T-helper 2 cell treated with Interferon-gamma antibody and Interleukin-4, amounts not matched to agents 5 μg/mL and 100 μg/mL, for 36 hours (primary cell): ENCODE measurements around the gene PTPRCAP.

Experiments used
- DNase-seq: peaks from one replicate; pipeline ENCODE4 v3.0.0; 2021; ENCODE audit warnings: low spot score
- H3K27ac Mint-ChIP-seq: one replicate; pipeline ENCODE4 v1.8.0; 2021; ENCODE audit warnings: mild to moderate bottlenecking, mixed read lengths
- H3K27me3 Mint-ChIP-seq: one replicate; pipeline ENCODE4 v1.8.0; 2021; ENCODE audit warnings: low read depth, mixed read lengths
- H3K36me3 Mint-ChIP-seq: one replicate; pipeline ENCODE4 v1.8.0; 2021; ENCODE audit warnings: low read depth, mixed read lengths
- H3K4me1 Mint-ChIP-seq: one replicate; pipeline ENCODE4 v1.8.0; 2021; ENCODE audit warnings: low read depth, mixed read lengths
- H3K4me3 Mint-ChIP-seq: one replicate; pipeline ENCODE4 v1.8.0; 2022; ENCODE audit warnings: mild to moderate bottlenecking, moderate library complexity, mixed read lengths
- H3K9me3 Mint-ChIP-seq: one replicate; pipeline ENCODE4 v1.8.0; 2021; ENCODE audit warnings: mixed read lengths

PTPRCAP gene

DNA sequence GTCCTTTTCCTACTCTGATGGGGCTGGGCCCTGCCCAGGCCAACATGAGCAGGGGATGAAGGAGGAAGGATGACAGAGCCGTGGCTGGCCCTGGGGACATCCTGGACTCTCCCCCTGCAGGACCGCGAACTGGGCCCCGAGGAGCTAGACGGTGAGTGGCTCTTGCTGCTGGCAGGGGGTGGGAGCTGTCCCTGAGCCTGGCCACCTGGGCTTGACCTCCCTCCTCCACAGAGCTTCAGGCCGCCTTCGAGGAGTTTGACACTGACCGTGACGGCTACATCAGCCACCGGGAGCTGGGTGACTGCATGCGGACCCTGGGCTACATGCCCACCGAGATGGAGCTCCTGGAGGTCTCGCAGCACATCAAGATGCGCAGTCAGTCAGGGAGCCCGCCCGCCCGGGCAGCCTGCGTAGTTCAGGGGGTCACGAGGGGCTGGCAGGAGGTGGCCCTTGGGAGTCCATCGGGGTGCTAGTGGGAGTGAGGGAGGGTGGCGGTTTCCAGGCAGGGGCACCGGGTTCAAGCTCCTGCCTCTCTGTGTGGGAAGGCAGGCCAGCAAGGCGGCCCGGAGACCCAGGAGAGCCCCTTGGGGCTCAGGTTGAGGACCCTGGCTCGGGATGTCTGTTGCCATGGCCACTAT, 18.7 kb upstream of the PTPRCAP start:
- Mint-ChIP-seq H3K9me3 (no peaks in the 10 kb centered on the region), H3K27me3 (peaks cover 2% of the 10 kb centered on the region), H3K4me3 (no peak overlapping the region), H3K4me1 (peaks cover 3% of the 10 kb centered on the region), H3K36me3 (no peaks in the 10 kb centered on the region), H3K27ac (no peak overlapping the region)
- no peak for DNase-seq

DNA sequence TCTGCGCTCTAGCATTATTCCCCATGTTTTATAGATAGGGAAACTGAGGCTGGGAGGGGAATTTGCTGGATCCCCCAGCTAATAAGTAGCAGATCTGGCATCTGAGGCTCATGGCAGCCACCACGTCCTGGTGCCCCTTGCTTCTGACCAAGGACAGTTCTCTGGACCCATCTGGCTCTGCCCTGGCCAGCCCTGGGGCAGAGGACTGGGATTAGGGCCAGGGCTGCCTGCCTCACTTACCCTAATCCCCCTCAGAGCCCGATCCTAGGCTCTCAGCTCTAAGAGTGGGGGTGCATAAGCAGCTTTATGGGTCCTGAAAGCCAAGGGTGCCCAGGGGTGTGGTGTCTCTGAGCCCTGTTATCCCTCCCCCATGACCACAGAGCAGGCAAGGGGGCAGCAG, 17.6 kb upstream of the PTPRCAP start, which contains the start of gene CABP4:
CABP4 (plus strand) TSS at position 301 of the 400 bp plus-strand sequence; CDS start at position 371, 70 bp downstream.
- no peak for DNase-seq
- no peaks in the 10 kb centered on the region for H3K36me3 Mint-ChIP-seq
- no peaks in the 10 kb centered on the region for H3K9me3 Mint-ChIP-seq
- H3K4me3 Mint-ChIP-seq = no peak within 1 kb of the TSS
- H3K27me3 Mint-ChIP-seq = no peaks in the 10 kb centered on the region
- peaks cover 3% of the 10 kb centered on the region for H3K4me1 Mint-ChIP-seq
- no peak within 1 kb of the TSS for H3K27ac Mint-ChIP-seq

DNA sequence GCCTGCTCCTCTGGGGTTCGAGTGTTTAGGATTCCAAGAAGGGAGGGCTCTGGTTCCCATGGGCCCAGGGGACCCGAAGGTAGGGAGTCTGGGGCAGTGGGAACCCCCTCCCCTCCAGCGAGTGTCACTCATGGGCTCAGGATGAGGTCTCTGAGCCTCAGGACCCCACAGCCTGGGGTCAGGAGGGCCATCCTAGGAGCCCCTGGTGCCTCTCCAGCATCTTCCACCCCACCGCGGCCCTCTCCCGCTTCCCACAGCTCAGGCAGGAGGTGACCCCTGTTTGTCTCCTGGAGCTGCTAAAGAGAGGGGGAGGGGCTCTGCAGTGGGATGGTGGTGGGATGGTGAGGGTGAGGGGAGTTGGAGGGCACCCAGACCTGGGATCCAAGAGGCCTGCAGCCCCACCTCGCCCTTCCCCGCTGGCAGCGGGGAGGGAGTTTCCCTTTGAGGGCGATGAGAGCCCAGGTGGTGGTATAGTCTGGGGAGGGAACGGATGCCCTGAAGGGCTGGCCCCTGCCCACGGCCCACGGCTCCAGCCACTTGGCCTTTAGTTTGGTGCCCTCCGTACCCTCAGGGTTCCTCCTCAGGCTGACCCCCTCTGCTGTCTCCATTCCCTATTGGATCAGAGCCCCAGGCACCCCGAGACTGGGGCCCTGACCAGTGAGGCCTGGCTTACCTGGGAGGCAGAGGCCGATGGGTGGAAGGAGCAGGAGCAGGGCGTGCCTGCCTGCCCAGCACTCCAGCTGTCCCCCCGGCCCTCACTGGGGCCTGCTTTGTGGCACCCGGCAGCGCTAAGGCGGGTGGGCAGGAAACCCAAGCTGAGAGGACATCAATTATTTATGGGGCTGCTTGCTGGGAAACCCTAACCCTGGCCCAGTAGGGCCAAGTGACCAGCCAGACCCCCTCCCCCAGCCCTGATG, 16.6 kb upstream of the PTPRCAP start:
- Mint-ChIP-seq H3K9me3 (no peaks in the 10 kb centered on the region), H3K4me1 (peaks cover 5% of the 10 kb centered on the region), H3K27ac (no peak overlapping the region), H3K36me3 (no peaks in the 10 kb centered on the region), H3K4me3 (no peak overlapping the region), H3K27me3 (no peaks in the 10 kb centered on the region)
- no peak for DNase-seq

GRCh38 chr11:67452141-67452952, 14.9 kb upstream of the PTPRCAP start, which contains the start of gene GPR152:
Gene GPR152, minus strand, starts transcription at chr11:67452729. Its CDS starts 5 bp downstream, at chr11:67452724.
- H3K27me3 Mint-ChIP-seq = no peaks in the 10 kb centered on the region
- no peak for DNase-seq
- H3K4me1 Mint-ChIP-seq = peaks cover 12% of the 10 kb centered on the region
- H3K36me3 Mint-ChIP-seq = no peaks in the 10 kb centered on the region
- H3K27ac Mint-ChIP-seq = no peak within 1 kb of the TSS
- H3K4me3 Mint-ChIP-seq = no peak within 1 kb of the TSS
- H3K9me3 Mint-ChIP-seq = no peaks in the 10 kb centered on the region

GRCh38 chr11:67451658-67451976, 14.1 kb upstream of the PTPRCAP start:
- Mint-ChIP-seq H3K27ac (no peak overlapping the region), H3K4me3 (no peak overlapping the region), H3K36me3 (no peaks in the 10 kb centered on the region), H3K27me3 (no peaks in the 10 kb centered on the region), H3K4me1 (peaks cover 15% of the 10 kb centered on the region), H3K9me3 (no peaks in the 10 kb centered on the region)
- DNase-seq = no peak

GRCh38 chr11:67450796-67451657, 13.5 kb upstream of the PTPRCAP start:
- no peaks in the 10 kb centered on the region for H3K9me3 Mint-ChIP-seq
- no peaks in the 10 kb centered on the region for H3K27me3 Mint-ChIP-seq
- H3K4me3 Mint-ChIP-seq = no peak overlapping the region
- no peaks in the 10 kb centered on the region for H3K36me3 Mint-ChIP-seq
- DNase-seq = no peak
- H3K27ac Mint-ChIP-seq = no peak overlapping the region
- H3K4me1 Mint-ChIP-seq = peaks cover 18% of the 10 kb centered on the region

GRCh38 chr11:67449116-67449844, 11.8 kb upstream of the PTPRCAP start:
- no peaks in the 10 kb centered on the region for H3K27me3 Mint-ChIP-seq
- H3K9me3 Mint-ChIP-seq = no peaks in the 10 kb centered on the region
- no peaks in the 10 kb centered on the region for H3K36me3 Mint-ChIP-seq
- no peak overlapping the region for H3K4me3 Mint-ChIP-seq
- H3K4me1 Mint-ChIP-seq = peaks cover 36% of the 10 kb centered on the region
- no peak for DNase-seq
- peak overlapping the region; percentile 24 for H3K27ac Mint-ChIP-seq

GRCh38 chr11:67448220-67448609, 10.7 kb upstream of the PTPRCAP start:
- no peak overlapping the region for H3K4me3 Mint-ChIP-seq
- H3K27ac Mint-ChIP-seq = peak overlapping the region; percentile 45

DNA sequence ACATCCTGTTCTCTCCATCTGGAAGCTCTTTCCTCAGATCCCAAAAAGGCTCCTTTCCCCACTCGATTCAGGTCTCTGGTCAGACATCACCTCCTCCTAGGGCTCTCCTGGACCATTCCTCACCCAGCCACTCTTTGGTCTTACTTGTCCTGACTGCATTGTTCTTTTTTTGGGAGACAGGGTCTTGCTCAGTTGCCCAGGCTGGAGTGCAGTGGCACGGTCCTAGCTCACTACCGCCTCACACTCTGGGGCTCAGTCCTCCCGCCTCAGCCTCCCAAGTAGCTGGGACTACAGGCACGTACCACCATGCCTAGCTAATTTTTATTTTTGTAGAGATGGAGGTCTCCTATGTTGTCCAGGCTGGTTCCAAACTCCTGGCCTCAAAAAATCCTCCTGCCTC, 8.0 kb upstream of the PTPRCAP start:
- no peaks in the 10 kb centered on the region for H3K27me3 Mint-ChIP-seq
- peaks cover 4% of the 10 kb centered on the region for H3K36me3 Mint-ChIP-seq
- H3K27ac Mint-ChIP-seq = peak overlapping the region; percentile 91
- no peaks in the 10 kb centered on the region for H3K9me3 Mint-ChIP-seq
- DNase-seq = no peak
- H3K4me3 Mint-ChIP-seq = peak overlapping the region; percentile 78
- H3K4me1 Mint-ChIP-seq = peaks cover 47% of the 10 kb centered on the region

More at GRCh38 chr11:67448220-67448609, 10.7 kb upstream of the PTPRCAP start:
- Mint-ChIP-seq H3K27me3 (no peaks in the 10 kb centered on the region), H3K9me3 (no peaks in the 10 kb centered on the region), H3K36me3 (no peaks in the 10 kb centered on the region), H3K4me1 (peaks cover 37% of the 10 kb centered on the region)
- no peak for DNase-seq

GRCh38 chr11:67442504-67443404, 5.3 kb upstream of the PTPRCAP start:
- no peak for DNase-seq
- H3K4me1 Mint-ChIP-seq = peaks cover 54% of the 10 kb centered on the region
- no peaks in the 10 kb centered on the region for H3K27me3 Mint-ChIP-seq
- H3K27ac Mint-ChIP-seq = peak overlapping the region; percentile 84
- H3K36me3 Mint-ChIP-seq = peaks cover 18% of the 10 kb centered on the region
- H3K4me3 Mint-ChIP-seq = peak overlapping the region; percentile 75
- H3K9me3 Mint-ChIP-seq = no peaks in the 10 kb centered on the region

DNA sequence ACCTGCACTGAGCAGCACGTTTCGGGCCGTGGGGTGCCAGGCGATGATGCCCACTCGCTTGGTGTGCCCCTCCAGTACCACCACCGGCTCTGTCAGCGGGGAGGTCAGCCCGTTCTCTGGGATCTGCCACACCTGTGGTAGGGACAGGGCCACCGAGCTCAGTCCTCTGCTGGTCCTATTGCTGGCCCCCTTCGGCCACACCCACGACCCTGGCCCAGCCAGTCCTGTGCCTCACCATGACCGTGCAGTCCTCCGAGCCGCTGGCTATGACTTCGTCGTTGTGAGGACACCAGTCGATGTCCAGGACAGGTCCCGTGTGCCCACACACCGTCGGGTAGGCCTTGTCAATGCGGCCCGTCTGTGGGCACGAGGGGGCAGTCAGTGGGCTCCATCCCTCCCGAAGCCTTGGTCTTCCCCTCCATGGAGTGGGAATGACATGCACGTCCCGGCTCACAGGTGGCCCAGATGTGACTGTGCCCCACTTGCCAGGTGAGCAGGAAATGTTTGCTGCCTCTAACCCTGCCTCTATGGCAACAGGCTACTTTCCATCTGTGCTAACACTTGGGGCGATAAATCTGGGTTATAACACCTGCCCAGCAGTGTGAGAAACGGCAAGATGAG, 4.4 kb upstream of the PTPRCAP start:
- peaks cover 25% of the 10 kb centered on the region for H3K36me3 Mint-ChIP-seq
- H3K27ac Mint-ChIP-seq = peak overlapping the region; percentile 67
- no peaks in the 10 kb centered on the region for H3K27me3 Mint-ChIP-seq
- DNase-seq = no peak
- H3K4me1 Mint-ChIP-seq = peaks cover 50% of the 10 kb centered on the region
- peak overlapping the region; percentile 75 for H3K4me3 Mint-ChIP-seq
- no peaks in the 10 kb centered on the region for H3K9me3 Mint-ChIP-seq
